Thyroid gland (tissue), 4 donors: Measurements from ENCODE around the gene C2CD3.

ENCODE experiments used
- CTCF ChIP-seq, 6 experiments: fragments of 200-600 bp in 3 of 6; fragments of 450-650 bp in 3 of 6; sonication (generic) in 3 of 6; IDR thresholded peaks; one replicate each; pipeline ENCODE4 v1.5.1; 2016 to 2019; ENCODE audit warnings: antibody characterized with exemption in 6 of 6, mild to moderate bottlenecking in 2 of 6, inconsistent platforms in 1 of 6, moderate library complexity in 1 of 6
- POLR2A ChIP-seq, 2 donors: fragments of 450-650 bp; IDR thresholded peaks; one replicate each; pipeline ENCODE4 v1.6.1; 2017; ENCODE audit warnings: antibody characterized with exemption in 2 of 2, mild to moderate bottlenecking in 2 of 2, moderate library complexity in 1 of 2

DNA sequence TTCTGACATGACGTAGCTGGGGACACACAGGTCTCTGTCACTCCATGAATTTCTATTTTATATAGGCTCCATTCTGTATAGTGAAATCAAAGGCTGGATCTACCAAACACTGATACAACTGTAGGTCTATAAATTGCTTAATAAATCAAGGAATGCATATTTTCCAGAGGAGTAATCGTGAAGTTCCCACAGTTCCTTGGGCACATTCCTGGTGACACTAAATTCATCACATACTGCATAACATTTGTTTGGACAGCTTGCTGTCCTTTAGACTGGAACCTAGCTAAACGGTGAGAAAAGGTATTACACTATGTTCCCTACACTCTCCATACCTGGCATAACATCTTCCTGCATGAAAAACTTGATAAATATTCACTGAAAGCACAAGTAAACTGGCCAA is 120.3 kb downstream of the C2CD3 start:
- no peak for TF ChIP-seq CTCF (IDR thresholded peaks at IDR 0.05)
- no peak for TF ChIP-seq POLR2A (IDR thresholded peaks at IDR 0.05)
